T-helper 9 cell (primary cell): ENCODE measurements around the gene C9orf152.
A peak's percentile ranks its signal among the peaks of the same experiment; 100 is the strongest.
"Not testable (repeated sequence)": the region's sequence is repeated elsewhere in the genome, so short reads cannot be mapped to it uniquely, and the experiment has no call there.

Experiments used
- DNase-seq: peaks from one replicate; pipeline ENCODE4 v3.0.0-alpha.2; 2020

C9orf152 gene

GRCh38 chr9:110214586-110215355, 6.8 kb upstream of the C9orf152 start:
- no peak for DNase-seq

GRCh38 chr9:110214090-110214489, 6.1 kb upstream of the C9orf152 start:
- DNase-seq, result no peak

GRCh38 chr9:110213413-110214044, 5.6 kb upstream of the C9orf152 start:
- no peak for DNase-seq

- no peak for DNase-seq
Observed at GRCh38 chr9:110207071-110207641, 803 bp downstream of the C9orf152 start.

- no peak for DNase-seq
Observed at GRCh38 chr9:110206389-110206788, 1.6 kb downstream of the C9orf152 start.

GRCh38 chr9:110205612-110206011, 2.3 kb downstream of the C9orf152 start:
- not testable (repeated sequence) for DNase-seq

- no peak for DNase-seq
Observed at GRCh38 chr9:110202232-110202631, 5.7 kb downstream of the C9orf152 start.

GRCh38 chr9:110199643-110200042, 8.3 kb downstream of the C9orf152 start:
- DNase-seq, result no peak

GRCh38 chr9:110198357-110198756, 9.6 kb downstream of the C9orf152 start:
- no peak for DNase-seq

GRCh38 chr9:110197330-110198187, 10.4 kb downstream of the C9orf152 start:
- DNase-seq, result no peak

GRCh38 chr9:110196084-110196499, 11.9 kb downstream of the C9orf152 start:
- DNase-seq, result not testable (repeated sequence)

GRCh38 chr9:110192531-110193261, 15.3 kb downstream of the C9orf152 start:
- no peak for DNase-seq

- no peak for DNase-seq
Observed at GRCh38 chr9:110191615-110192014, 16.3 kb downstream of the C9orf152 start.

GRCh38 chr9:110189559-110190320, 18.2 kb downstream of the C9orf152 start:
- no peak for DNase-seq

GRCh38 chr9:110188991-110189390, 19.0 kb downstream of the C9orf152 start:
- DNase-seq, result no peak

GRCh38 chr9:110188101-110188500, 19.9 kb downstream of the C9orf152 start:
- no peak for DNase-seq

GRCh38 chr9:110187126-110187525, 20.8 kb downstream of the C9orf152 start:
- DNase-seq, result no peak

GRCh38 chr9:110186254-110186653, 21.7 kb downstream of the C9orf152 start:
- no peak for DNase-seq

- no peak for DNase-seq
Observed at GRCh38 chr9:110185806-110186205, 22.2 kb downstream of the C9orf152 start.

GRCh38 chr9:110183208-110184145, 24.5 kb downstream of the C9orf152 start:
- DNase-seq, result peak; percentile 5
